ENCODE measurements around the gene MYBBP1A. TPM values are rescaled to one million over a fixed set of nuclear protein-coding genes. Genes with fewer than 3 reads are reported as not detected.

Gene MYBBP1A
- total RNA-seq, 1 donor from 2014 or later = 47.9 TPM

GRCh38 chr17:4503283-4504025 is 51.7 kb downstream of the MYBBP1A start:
- H3K27ac Mint-ChIP-seq (ENCODE audit: unreplicated experiment) = no peak overlapping the region
- H3K4me3 Mint-ChIP-seq (ENCODE audit: unreplicated experiment) = no peak overlapping the region
- peaks cover 9% of the 10 kb centered on the region for H3K4me1 Mint-ChIP-seq (ENCODE audit: unreplicated experiment)
- peaks cover 38% of the 10 kb centered on the region for H3K27me3 Mint-ChIP-seq (ENCODE audit: unreplicated experiment)
- H3K9me3 Mint-ChIP-seq (ENCODE audit: unreplicated experiment) = no peaks in the 10 kb centered on the region
- TF ChIP-seq, protein P1, sequence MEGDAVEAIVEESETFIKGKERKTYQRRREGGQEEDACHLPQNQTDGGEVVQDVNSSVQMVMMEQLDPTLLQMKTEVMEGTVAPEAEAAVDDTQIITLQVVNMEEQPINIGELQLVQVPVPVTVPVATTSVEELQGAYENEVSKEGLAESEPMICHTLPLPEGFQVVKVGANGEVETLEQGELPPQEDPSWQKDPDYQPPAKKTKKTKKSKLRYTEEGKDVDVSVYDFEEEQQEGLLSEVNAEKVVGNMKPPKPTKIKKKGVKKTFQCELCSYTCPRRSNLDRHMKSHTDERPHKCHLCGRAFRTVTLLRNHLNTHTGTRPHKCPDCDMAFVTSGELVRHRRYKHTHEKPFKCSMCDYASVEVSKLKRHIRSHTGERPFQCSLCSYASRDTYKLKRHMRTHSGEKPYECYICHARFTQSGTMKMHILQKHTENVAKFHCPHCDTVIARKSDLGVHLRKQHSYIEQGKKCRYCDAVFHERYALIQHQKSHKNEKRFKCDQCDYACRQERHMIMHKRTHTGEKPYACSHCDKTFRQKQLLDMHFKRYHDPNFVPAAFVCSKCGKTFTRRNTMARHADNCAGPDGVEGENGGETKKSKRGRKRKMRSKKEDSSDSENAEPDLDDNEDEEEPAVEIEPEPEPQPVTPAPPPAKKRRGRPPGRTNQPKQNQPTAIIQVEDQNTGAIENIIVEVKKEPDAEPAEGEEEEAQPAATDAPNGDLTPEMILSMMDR (IDR thresholded peaks at IDR 0.05) = no peak
- DNase-seq (ENCODE audit: extremely low spot score, unreplicated experiment) = no peak
- no peaks in the 10 kb centered on the region for H3K36me3 Mint-ChIP-seq (ENCODE audit: unreplicated experiment)

DNA sequence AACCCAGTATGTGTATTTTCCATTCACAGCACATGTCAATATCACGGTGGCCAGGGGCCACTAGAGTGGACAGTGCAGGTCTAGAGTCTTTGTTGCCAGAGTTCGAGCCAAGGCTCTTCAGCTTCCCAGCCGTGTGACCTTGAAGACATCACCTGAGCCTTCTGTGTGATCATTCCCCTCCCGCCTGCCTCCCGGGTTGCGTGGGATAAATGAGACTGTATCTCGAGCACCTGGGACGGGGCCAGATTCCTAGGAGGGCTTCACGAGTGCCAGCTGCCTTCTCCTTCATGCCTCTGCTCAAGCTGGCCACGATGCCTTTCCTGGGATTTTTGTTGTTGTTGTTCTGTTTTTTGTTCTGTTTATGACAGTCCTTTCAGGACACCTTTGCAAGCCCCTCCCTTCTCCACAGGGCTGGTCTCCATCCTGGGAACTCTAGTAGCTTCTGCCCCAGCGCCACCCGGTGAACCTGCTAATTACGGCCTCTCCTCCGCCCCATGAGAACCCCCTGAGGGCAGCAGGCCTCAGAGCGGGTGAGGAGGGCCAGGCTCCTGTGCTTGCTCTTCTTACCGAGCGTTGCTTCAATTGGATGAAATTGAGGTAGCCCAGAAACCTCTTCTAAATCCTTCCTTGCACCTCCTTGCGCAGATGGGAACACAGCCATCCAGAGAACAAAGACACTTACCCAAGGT is 52.6 kb downstream of the MYBBP1A start:
- TF ChIP-seq, protein P1 (IDR thresholded peaks at IDR 0.05) = no peak
- Mint-ChIP-seq H3K4me3 (ENCODE audit: unreplicated experiment) (no peak overlapping the region), H3K9me3 (ENCODE audit: unreplicated experiment) (no peaks in the 10 kb centered on the region), H3K27me3 (ENCODE audit: unreplicated experiment) (peaks cover 39% of the 10 kb centered on the region), H3K36me3 (ENCODE audit: unreplicated experiment) (no peaks in the 10 kb centered on the region), H3K27ac (ENCODE audit: unreplicated experiment) (no peak overlapping the region), H3K4me1 (ENCODE audit: unreplicated experiment) (peaks cover 10% of the 10 kb centered on the region)
- DNase-seq (ENCODE audit: extremely low spot score, unreplicated experiment) = no peak

GRCh38 chr17:4501295-4501949 is 53.8 kb downstream of the MYBBP1A start:
- H3K36me3 Mint-ChIP-seq (ENCODE audit: unreplicated experiment) = no peaks in the 10 kb centered on the region
- peaks cover 11% of the 10 kb centered on the region for H3K4me1 Mint-ChIP-seq (ENCODE audit: unreplicated experiment)

GRCh38 chr17:4500191-4500571 is 55.0 kb downstream of the MYBBP1A start:
- Mint-ChIP-seq H3K4me1 (ENCODE audit: unreplicated experiment) (peaks cover 11% of the 10 kb centered on the region), H3K27me3 (ENCODE audit: unreplicated experiment) (peaks cover 49% of the 10 kb centered on the region), H3K4me3 (ENCODE audit: unreplicated experiment) (peak overlapping the region; percentile 65), H3K36me3 (ENCODE audit: unreplicated experiment) (no peaks in the 10 kb centered on the region), H3K27ac (ENCODE audit: unreplicated experiment) (no peak overlapping the region), H3K9me3 (ENCODE audit: unreplicated experiment) (no peaks in the 10 kb centered on the region)
- DNase-seq (ENCODE audit: extremely low spot score, unreplicated experiment) = no peak
- TF ChIP-seq, protein P1 (IDR thresholded peaks at IDR 0.05) = no peak

More at GRCh38 chr17:4501295-4501949, 53.8 kb downstream of the MYBBP1A start:
- no peak overlapping the region for H3K4me3 Mint-ChIP-seq (ENCODE audit: unreplicated experiment)
- peaks cover 49% of the 10 kb centered on the region for H3K27me3 Mint-ChIP-seq (ENCODE audit: unreplicated experiment)
- no peaks in the 10 kb centered on the region for H3K9me3 Mint-ChIP-seq (ENCODE audit: unreplicated experiment)
- DNase-seq (ENCODE audit: extremely low spot score, unreplicated experiment) = no peak
- TF ChIP-seq, protein P1 (IDR thresholded peaks at IDR 0.05) = no peak
- H3K27ac Mint-ChIP-seq (ENCODE audit: unreplicated experiment) = no peak overlapping the region
